HL-60/S4 treated with retinoic acid at 250 ng/mL for 4 days and 3 days (cell line): ENCODE data around the gene ADCY9.
"Not testable (repeated sequence)": the region's sequence is repeated elsewhere in the genome, so short reads cannot be mapped to it uniquely, and the experiment has no call there.

ENCODE experiments used
- in situ Hi-C: fragments of 300-500 bp; cut with MboI; formaldehyde crosslinking; loops from 2 replicates; pipeline ENCODE4 v1.7.0; 2022; ENCODE audit warnings: low sequenced_read_pairs

The ADCY9 gene

GRCh38 chr16:4038448-4038847, 77.8 kb downstream of the ADCY9 start:
- in situ Hi-C loops: no loop called here

DNA sequence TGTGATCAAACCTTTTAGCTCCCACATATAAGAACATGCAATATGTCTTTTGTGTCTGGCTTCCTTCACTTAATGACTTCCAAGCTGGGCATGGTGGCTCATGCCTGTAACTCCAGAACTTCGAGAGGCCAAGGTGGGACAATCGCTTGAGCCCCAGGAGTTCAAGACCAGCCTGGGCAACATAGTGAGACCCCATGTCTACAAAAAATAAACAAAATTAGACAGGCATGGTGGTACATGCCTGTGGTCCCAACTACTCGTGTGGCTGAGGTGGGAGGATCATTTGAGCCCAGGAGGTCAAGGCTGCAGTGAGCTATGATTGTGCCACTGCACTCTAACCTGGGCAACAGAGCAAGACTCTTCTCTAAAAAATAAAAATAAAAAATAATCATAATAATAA, 79.3 kb downstream of the ADCY9 start:
- in situ Hi-C loops: not testable (repeated sequence)

DNA sequence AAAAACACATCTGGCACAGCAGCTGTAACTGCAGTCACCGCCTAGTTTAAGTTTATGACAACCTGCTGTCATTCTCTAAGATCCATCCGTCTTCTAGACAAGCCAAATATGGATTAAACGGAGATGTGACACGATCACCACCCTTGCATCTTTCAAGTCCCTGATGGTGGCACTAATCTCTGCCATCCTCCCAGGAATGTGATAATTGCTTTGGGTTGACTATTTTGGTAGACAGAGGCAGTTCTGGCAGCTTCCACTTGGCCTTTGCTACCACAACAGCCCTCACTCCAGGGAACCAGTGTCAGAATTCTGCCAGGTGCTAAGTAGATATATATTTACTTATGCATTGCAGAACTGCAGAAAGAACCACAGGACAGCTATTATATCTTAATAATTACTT, 81.3 kb downstream of the ADCY9 start:
- in situ Hi-C loops: no loop called here

DNA sequence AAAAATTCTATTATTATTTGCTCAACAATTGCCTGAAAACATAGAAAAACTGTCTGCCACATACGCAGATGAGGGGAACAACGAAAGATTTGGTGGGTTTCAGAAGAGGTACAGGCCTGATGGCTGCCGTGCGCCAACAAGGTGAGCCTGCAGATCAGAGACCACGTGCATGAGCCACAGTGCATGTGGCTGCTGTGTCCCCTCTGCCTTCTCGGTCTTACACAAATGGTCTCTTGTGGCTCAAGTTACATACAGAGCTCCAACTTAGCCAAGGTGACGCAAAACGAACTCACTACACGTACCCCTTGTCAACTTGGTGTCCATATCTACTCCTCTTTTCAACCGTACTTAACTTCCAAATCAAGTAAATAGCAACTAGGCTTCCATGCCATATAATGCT, 82.3 kb downstream of the ADCY9 start:
- in situ Hi-C loops: no loop called here

- in situ Hi-C loops: no loop called here
Measured at GRCh38 chr16:4032768-4033167, 83.5 kb downstream of the ADCY9 start.

DNA sequence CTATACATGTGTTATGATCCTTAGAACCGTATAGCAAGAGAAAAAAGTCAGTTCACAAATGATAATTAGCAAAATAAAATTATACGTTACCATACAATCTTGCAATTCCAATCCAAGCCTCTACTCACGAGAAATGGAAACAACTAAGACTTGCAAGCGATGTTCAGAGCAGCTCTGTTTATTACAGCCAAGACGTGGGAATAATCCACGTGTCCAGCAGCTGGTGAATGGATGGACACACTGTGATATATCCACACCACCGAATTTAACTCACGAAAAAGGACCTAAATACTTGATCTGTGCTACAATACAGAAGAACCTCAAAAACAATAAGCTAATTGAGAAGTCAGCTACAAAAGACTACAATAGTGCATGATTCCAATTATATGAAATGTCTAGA, 88.1 kb downstream of the ADCY9 start:
- in situ Hi-C loops: no loop called here

DNA sequence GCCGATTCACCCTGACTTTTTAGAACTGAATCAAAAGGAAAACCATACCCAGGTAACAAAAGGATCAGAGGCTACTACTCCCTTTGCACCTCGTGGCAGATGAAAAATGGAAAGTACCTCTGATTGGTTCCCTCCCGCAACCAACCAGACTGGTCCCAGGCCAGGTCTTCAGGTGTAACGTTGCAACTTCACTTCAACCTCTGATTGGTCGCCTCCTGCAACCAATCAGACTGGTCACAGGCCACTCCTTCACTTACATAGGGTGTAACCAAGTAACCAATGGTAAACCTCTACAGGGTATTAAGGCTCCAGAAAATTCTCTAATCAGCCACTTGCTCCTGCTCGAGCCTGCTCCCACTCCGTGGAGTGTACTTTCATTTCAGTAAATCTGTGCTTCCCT, 89.4 kb downstream of the ADCY9 start:
- in situ Hi-C loops: no loop called here

GRCh38 chr16:4025428-4025827, 90.8 kb downstream of the ADCY9 start:
- in situ Hi-C loops: no loop called here

GRCh38 chr16:4021916-4022315, 94.3 kb downstream of the ADCY9 start:
- in situ Hi-C loops: no loop called here

- in situ Hi-C loops: no loop called here
Measured at GRCh38 chr16:4021070-4021779, 95.0 kb downstream of the ADCY9 start.

- in situ Hi-C loops: no loop called here
Measured at GRCh38 chr16:4019371-4019791, 96.9 kb downstream of the ADCY9 start.

GRCh38 chr16:4018391-4018790, 97.9 kb downstream of the ADCY9 start:
- in situ Hi-C loops: no loop called here

DNA sequence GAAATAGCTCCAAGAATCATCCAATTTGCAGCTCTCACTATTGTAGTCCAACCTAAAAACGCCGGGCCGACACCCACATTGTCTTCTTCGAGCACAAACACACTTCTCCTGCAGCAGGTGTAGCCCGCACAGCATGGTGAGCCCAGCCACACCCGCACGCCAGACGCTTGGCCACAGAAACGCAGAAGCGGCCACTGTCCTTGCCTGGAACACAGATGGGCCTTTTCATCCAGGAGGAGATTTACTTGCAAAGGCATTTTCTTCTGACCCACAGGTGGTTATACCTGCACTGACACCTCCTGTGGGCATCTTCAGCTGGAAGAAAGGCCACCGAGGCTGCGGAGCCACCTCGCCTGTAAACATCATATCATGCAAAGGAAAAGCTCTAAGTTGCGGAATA, 98.4 kb downstream of the ADCY9 start:
- in situ Hi-C loops: no loop called here

- in situ Hi-C loops: no loop called here
Measured at GRCh38 chr16:4016658-4017057, 99.6 kb downstream of the ADCY9 start.

GRCh38 chr16:4016005-4016352, 100.3 kb downstream of the ADCY9 start:
- in situ Hi-C loops: no loop called here

DNA sequence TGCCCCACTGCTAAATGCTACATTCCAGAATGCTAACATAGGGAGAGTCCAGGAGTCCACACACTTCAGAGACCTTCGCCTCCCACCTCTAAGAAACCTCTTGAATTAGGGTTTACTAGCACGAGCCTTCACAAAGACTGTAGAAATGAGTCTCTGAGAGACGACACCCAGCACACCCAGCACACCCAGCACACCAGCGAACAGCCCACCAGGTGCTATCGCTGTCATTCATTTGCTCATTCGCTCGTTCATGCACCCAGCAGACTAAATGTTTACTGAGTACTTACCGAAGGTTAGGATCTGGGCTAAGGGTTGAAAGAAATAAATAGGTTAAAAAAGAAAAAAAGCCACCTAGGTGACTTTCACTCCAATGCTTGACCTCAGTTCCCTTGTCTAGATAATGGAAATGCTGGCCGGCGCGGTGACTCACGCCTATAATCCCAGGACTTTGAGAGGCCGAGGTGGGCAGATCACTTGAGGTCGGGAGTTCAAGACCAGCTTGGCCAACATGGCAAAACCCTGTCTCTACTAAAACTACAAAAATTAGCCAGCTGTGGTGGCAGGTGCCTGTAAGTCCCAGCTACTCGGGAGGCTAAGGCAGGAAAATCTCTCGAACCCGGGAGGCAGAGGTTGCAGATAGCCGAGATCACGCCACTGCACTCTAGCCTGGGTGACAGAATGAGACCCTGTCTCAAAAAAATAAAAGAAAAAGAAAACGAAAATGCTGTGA, 100.8 kb downstream of the ADCY9 start:
- in situ Hi-C loops: no loop called here

DNA sequence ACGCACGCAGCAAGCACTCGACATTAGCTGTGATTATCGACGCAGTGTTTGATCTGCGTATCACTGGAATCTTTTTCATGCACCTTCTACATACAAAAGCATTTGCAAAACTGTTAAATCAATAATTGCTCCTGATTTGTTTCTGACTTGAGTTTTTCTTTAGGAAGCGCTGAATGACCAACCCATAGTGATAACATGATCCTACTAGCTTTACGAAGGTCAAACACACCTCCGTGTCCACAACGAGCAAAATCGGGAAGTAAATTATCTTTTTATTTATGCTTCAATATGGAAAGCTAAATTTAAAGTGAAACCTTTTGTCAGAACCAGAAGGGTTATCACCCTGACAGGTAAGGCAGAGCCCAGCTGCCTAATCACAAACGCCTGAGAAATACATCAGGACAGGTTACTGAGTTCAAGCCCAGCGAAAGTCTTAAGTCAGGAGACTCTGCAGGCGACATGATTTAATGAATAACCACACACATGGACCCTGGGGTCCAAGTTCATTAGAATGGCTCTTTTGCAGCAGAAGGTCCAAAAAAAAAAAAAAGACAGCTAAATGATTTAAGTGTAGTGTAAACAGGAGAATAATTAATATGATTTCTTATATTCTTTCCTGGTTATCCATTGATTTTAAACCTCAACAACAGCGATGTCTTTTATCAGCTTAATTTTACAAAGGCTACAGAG, 104.2 kb downstream of the ADCY9 start:
- in situ Hi-C loops: no loop called here

GRCh38 chr16:4011225-4011939, 104.9 kb downstream of the ADCY9 start:
- in situ Hi-C loops: no loop called here

DNA sequence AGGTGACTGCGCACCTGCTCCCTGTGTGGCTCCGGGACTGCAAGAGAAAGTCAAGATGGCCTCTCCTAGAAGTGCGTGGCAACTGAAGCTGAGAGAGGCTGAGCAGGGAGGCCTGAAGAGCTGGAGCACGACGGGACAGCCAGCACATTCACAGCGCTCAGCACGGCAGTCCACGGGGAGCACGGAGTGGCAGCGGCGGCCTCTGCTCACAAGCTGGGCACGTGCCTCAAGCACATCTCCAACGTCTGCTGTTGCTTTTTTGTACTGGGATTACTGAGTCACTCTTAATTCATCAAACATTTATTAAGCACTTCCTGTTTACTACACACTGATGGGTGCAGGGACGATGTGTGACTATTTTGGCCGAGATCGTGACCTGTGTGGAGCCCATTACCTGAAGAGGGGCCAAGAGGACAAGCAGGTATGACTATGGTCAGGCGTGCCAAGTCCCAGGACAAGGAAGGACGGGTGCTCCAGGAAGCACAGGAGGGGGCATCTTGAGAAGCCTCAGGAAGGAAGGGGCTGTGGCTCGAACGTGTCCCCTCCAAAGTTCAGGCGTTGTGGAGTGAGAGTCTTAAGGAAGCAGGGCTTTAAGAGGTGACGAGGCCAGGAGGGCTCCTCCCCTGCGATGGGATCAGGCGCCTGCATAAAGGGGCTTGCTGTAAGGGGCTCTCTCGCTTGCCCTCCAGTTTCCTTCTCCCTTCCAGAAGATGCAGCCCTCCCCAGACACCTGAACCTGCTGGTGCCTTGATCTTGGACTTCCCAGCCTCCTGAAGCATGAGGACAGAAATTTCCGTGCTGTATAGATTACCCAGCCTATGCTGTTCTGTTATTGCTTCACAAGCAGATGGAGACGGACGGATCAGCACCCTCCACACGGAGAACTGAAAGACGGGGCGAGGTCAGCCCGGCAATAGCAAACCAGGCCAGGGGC, 105.8 kb downstream of the ADCY9 start:
- in situ Hi-C loops: no loop called here

GRCh38 chr16:4009177-4009576, 107.1 kb downstream of the ADCY9 start:
- in situ Hi-C loops: no loop called here
